SK-N-SH (cell line): ENCODE results near the gene CSRP1. TPM values are rescaled to one million over a fixed set of nuclear protein-coding genes. Genes with fewer than 3 reads are reported as not detected.
A peak's percentile ranks its signal among the peaks of the same experiment; 100 is the strongest.

ENCODE experiments used
- CTCF ChIA-PET: fragments of 300-600, 350-600 bp; formaldehyde crosslinking; extraction: SDS; loops from one replicate; lab custom pipeline; 2021; lab: Yijun Ruan, JAX
- POLR2A ChIA-PET: fragments of 350-600 bp; sonication (Branson Sonifier 250); formaldehyde crosslinking; extraction: SDS; loops from one replicate; lab custom pipeline; 2020; ENCODE audit warnings: antibody characterized with exemption, inconsistent platforms; lab: Yijun Ruan, JAX
- DNase-seq: peaks from one replicate; pipeline ENCODE4 v3.0.0; 2012
- H2AFZ ChIP-seq: fragments of 200-600 bp; sonication (generic); 2 replicates; pipeline ENCODE4 v1.8.1; 2016; ENCODE audit warnings: antibody characterized with exemption, mild to moderate bottlenecking, low read depth
- H3F3A ChIP-seq: fragments of 200-600 bp; sonication (generic); replicated peaks from 2 replicates; pipeline ENCODE3; 2016; ENCODE audit warnings: antibody characterized with exemption, mild to moderate bottlenecking; ENCODE audit not compliant: insufficient read depth
- H3K27ac ChIP-seq, 2 experiments: fragments of 200-500 bp in 1 of 2; fragments of 200-600 bp in 1 of 2; sonication (Bioruptor generic) in 1 of 2; sonication (generic), shearing (Covaris generic) in 1 of 2; 2 replicates each; pipeline versions ENCODE4 v1.5.1 to v1.6.1; 2014 to 2016; ENCODE audit warnings: low read depth in 2 of 2, inconsistent platforms in 1 of 2, low read length in 1 of 2, mild to moderate bottlenecking in 1 of 2, mixed read lengths in 1 of 2
- H3K27me3 ChIP-seq: fragments of 200-600 bp; sonication (generic), shearing (Covaris generic); 2 replicates; pipeline ENCODE4 v1.6.1; 2016; ENCODE audit warnings: mixed run types; ENCODE audit not compliant: insufficient read depth
- H3K36me3 ChIP-seq, 2 experiments: fragments of 200-500 bp in 1 of 2; fragments of 200-600 bp in 1 of 2; sonication (Bioruptor generic) in 1 of 2; sonication (generic) in 1 of 2; replicated peaks in 1 of 2; 2 replicates each; pipeline versions ENCODE3 to v1.5.1; 2014 to 2016; ENCODE audit warnings: low read length in 1 of 2, mild to moderate bottlenecking in 1 of 2; ENCODE audit not compliant: insufficient read depth in 2 of 2, control insufficient read depth in 1 of 2
- H3K4me1 ChIP-seq, 2 experiments: fragments of 200-500 bp in 1 of 2; fragments of 200-600 bp in 1 of 2; sonication (Bioruptor generic) in 1 of 2; sonication (generic), shearing (Covaris generic) in 1 of 2; 2 replicates each; pipeline versions ENCODE4 v1.5.1 to v1.6.1; 2014 to 2016; ENCODE audit warnings: low read depth in 1 of 2, low read length in 1 of 2, mixed run types in 1 of 2; ENCODE audit not compliant: insufficient read depth in 2 of 2, control insufficient read depth in 1 of 2
- H3K4me2 ChIP-seq: fragments of 200-600 bp; sonication (generic), shearing (Covaris generic); 2 replicates; pipeline ENCODE4 v1.6.1; 2017; ENCODE audit warnings: mixed run types
- H3K4me3 ChIP-seq, 2 experiments: fragments of 200-500 bp in 1 of 2; fragments of 200-600 bp in 1 of 2; sonication (Bioruptor generic) in 1 of 2; sonication (generic), shearing (Covaris generic) in 1 of 2; 2 replicates each; pipeline versions ENCODE4 v1.5.1 to v1.8.1; 2014 to 2016; ENCODE audit warnings: low read depth in 2 of 2, inconsistent platforms in 1 of 2, low read length in 1 of 2, mild to moderate bottlenecking in 1 of 2, mixed read lengths in 1 of 2, moderate library complexity in 1 of 2
- H3K79me2 ChIP-seq: fragments of 200-600 bp; sonication (generic); 2 replicates; pipeline ENCODE4 v1.8.1; 2017; ENCODE audit warnings: mild to moderate bottlenecking; ENCODE audit not compliant: insufficient read depth
- H3K9ac ChIP-seq: fragments of 200-600 bp; sonication (generic); 2 replicates; pipeline ENCODE4 v1.6.1; 2017; ENCODE audit warnings: mixed run types
- H3K9me2 ChIP-seq: fragments of 200-600 bp; sonication (generic); 2 replicates; pipeline ENCODE4 v1.6.1; 2017; ENCODE audit warnings: mixed run types
- H3K9me3 ChIP-seq: fragments of 200-600 bp; sonication (generic); 2 replicates; pipeline ENCODE4 v1.6.1; 2017; ENCODE audit warnings: mixed run types, mild to moderate bottlenecking, moderate library complexity
- H4K20me1 ChIP-seq: fragments of 200-600 bp; sonication (generic); 2 replicates; pipeline ENCODE4 v1.6.1; 2017; ENCODE audit warnings: mild to moderate bottlenecking, mixed run types; ENCODE audit not compliant: insufficient read depth
- CTCF ChIP-seq: fragments of 200-600 bp; sonication (generic); IDR thresholded peaks from 2 replicates; pipeline ENCODE4 v1.6.1; 2017; ENCODE audit warnings: antibody characterized with exemption, mild to moderate bottlenecking, moderate library complexity
- ELF1 ChIP-seq: IDR thresholded peaks from 2 replicates; pipeline ENCODE4 v1.4.0; 2012
- EP300 ChIP-seq, 2 experiments: IDR thresholded peaks; 2 replicates each; pipeline versions ENCODE4 v1.4.0 to v1.6.1; 2012; ENCODE audit warnings: borderline replicate concordance in 1 of 2, low read depth in 1 of 2, low read length in 1 of 2
- FOXJ3 ChIP-seq: sonication (generic); formaldehyde crosslinking; IDR thresholded peaks from 2 replicates; pipeline ENCODE4 v1.5.1; 2020; ENCODE audit warnings: mild to moderate bottlenecking, missing genetic modification reagents
- FOXM1 ChIP-seq: IDR thresholded peaks from 2 replicates; pipeline ENCODE4 v1.4.0; 2012; ENCODE audit warnings: low read depth, mild to moderate bottlenecking
- GABPA ChIP-seq: IDR thresholded peaks from 2 replicates; pipeline ENCODE4 v1.4.0; 2012; ENCODE audit warnings: low read depth, mild to moderate bottlenecking
- GATA2 ChIP-seq: sonication (generic); formaldehyde crosslinking; IDR thresholded peaks from 2 replicates; pipeline ENCODE4 v1.5.0; 2020; ENCODE audit warnings: mild to moderate bottlenecking, missing genetic modification reagents
- IRF3 ChIP-seq: fragments of 150-350 bp; IDR thresholded peaks from 2 replicates; pipeline ENCODE4 v1.6.1; 2016; ENCODE audit warnings: mild to moderate bottlenecking, low read depth, low read length
- MXI1 ChIP-seq: IDR thresholded peaks from 2 replicates; pipeline ENCODE4 v1.6.1; 2012; ENCODE audit warnings: mild to moderate bottlenecking, low read depth, low read length, improper control_type of control experiment
- NRF1 ChIP-seq: IDR thresholded peaks from 2 replicates; pipeline ENCODE4 v1.6.1; 2012; ENCODE audit warnings: low read depth, mild to moderate bottlenecking, low read length
- RCOR1 ChIP-seq: fragments of 150-350 bp; IDR thresholded peaks from 2 replicates; pipeline ENCODE4 v1.6.1; 2017; ENCODE audit warnings: antibody characterized with exemption, low read length
- RFX5 ChIP-seq: IDR thresholded peaks from 2 replicates; pipeline ENCODE4 v1.6.1; 2012; ENCODE audit warnings: mild to moderate bottlenecking, improper control_type of control experiment, low read length
- SIN3A ChIP-seq: IDR thresholded peaks from 2 replicates; pipeline ENCODE4 v1.6.1; 2012; ENCODE audit warnings: low read depth, mild to moderate bottlenecking, low read length, moderate library complexity, borderline replicate concordance
- SMC3 ChIP-seq: IDR thresholded peaks from 2 replicates; pipeline ENCODE4 v1.6.1; 2012; ENCODE audit warnings: low read depth, low read length, improper control_type of control experiment
- TCF12 ChIP-seq: IDR thresholded peaks from 2 replicates; pipeline ENCODE4 v1.4.0; 2012
- USF1 ChIP-seq: IDR thresholded peaks from 2 replicates; pipeline ENCODE4 v1.4.0; 2012; ENCODE audit warnings: low read depth, borderline replicate concordance
- USF2 ChIP-seq: fragments of 150-350 bp; IDR thresholded peaks from 2 replicates; pipeline ENCODE4 v1.6.1; 2017; ENCODE audit warnings: antibody characterized with exemption, low read length, low read depth, borderline replicate concordance
- ZBTB33 ChIP-seq: IDR thresholded peaks from 2 replicates; pipeline ENCODE4 v1.4.0; 2012; ENCODE audit warnings: low read depth, borderline replicate concordance
- WGBS: methylation state at CpG from one replicate; pipeline ENCODE4 v1.1.6; 2017; ENCODE audit warnings: low lambda C conversion rate; 5-methylcytosine and 5-hydroxymethylcytosine counted together
- polyA plus RNA-seq, 3 experiments: library from polyadenylated mRNA; depleted of rRNA; stranded (reverse); fragments of >200 nt; gene quantifications; 2 replicates each; pipeline ENCODE4 v1.2.3, GENCODE V29; 2012

CSRP1 gene
- polyA plus RNA-seq, 1 of the 3 experiments (the other 2 are of a cell fraction): 373 TPM

- Histone ChIP-seq H3K79me2 (no peaks in the 10 kb centered on the region), H3K4me3 (no peak overlapping the region), H3K27ac (no peak overlapping the region), H3F3A (no peaks in the 10 kb centered on the region), H3K4me2 (no peak overlapping the region), H3K9me3 (no peaks in the 10 kb centered on the region), H3K27me3 (no peaks in the 10 kb centered on the region), H3K9me2 (no peaks in the 10 kb centered on the region), H2AFZ (no peak overlapping the region), H3K36me3 (no peaks in the 10 kb centered on the region), H3K4me1 (peaks cover 9 to 14% of the 10 kb centered on the region in 2 experiments; a peak in 2 of 4 replicates), H3K9ac (no peak overlapping the region), H4K20me1 (no peaks in the 10 kb centered on the region)
- WGBS: 91% methylated on average over 2 of the region's 2 CpGs
- ChIA-PET POLR2A (no interaction called here), CTCF (interaction anchor here (1.2 to 31.9 kb wide), 13 partner anchors 11 to 245 kb away, joined by 3 to 860 read pairs (median 35); partner anchors contain the start of gene NAV1)
- DNase-seq: no peak
- TF ChIP-seq USF1: no peak
- TF ChIP-seq NRF1: no peak
- TF ChIP-seq RFX5: no peak
- TF ChIP-seq CTCF: no peak
- TF ChIP-seq FOXM1: no peak
Measured at GRCh38 chr1:201514466-201514865, 7.5 kb upstream of the CSRP1 start.

GRCh38 chr1:201513498-201514243 lies 6.7 kb upstream of the CSRP1 start:
- no peak overlapping the region for H3K9ac ChIP-seq
- H3K79me2 ChIP-seq: no peaks in the 10 kb centered on the region
- CTCF ChIA-PET: interaction anchor here (0.6 to 31.9 kb wide), 91 partner anchors 7 to 554 kb away, joined by 3 to 860 read pairs (median 4); partner anchors contain the start of genes IPO9, NAV1, PHLDA3 and PKP1
- no peak for DNase-seq
- H3K4me2 ChIP-seq: no peak overlapping the region
- no peaks in the 10 kb centered on the region for H4K20me1 ChIP-seq
- H3K4me3 ChIP-seq: no peak overlapping the region
- no peaks in the 10 kb centered on the region for H3K9me2 ChIP-seq
- H3K27me3 ChIP-seq: no peaks in the 10 kb centered on the region
- POLR2A ChIA-PET: interaction anchor here (0.9 kb wide), 1 partner anchor 32 kb away, joined by 3 read pairs; no protein-coding TSS in a partner anchor
- no peak overlapping the region for H3K27ac ChIP-seq
- H3K36me3 ChIP-seq: no peaks in the 10 kb centered on the region
- no peaks in the 10 kb centered on the region for H3K9me3 ChIP-seq
- peak overlapping the region; percentile 77 for H2AFZ ChIP-seq
- no peaks in the 10 kb centered on the region for H3F3A ChIP-seq
- H3K4me1 ChIP-seq: peaks cover 9 to 14% of the 10 kb centered on the region in 2 experiments; a peak in 2 of 4 replicates
- WGBS: 92% methylated on average over 6 of the region's 6 CpGs
- TF ChIP-seq GABPA (no peak), SMC3 (no peak), GATA2 (CRISPR knock-in tag) (no peak), FOXJ3 (no peak), NRF1 (no peak), TCF12 (no peak), USF2 (no peak), ELF1 (no peak), IRF3 (no peak), USF1 (no peak), SIN3A (no peak), ZBTB33 (no peak), MXI1 (no peak), EP300 (IDR thresholded peaks at IDR 0.05; ENCODE audit: borderline replicate concordance in 1 of 2, low read depth in 1 of 2, low read length in 1 of 2) (no peak), RFX5 (no peak), RCOR1 (no peak)
